ENCODE results near the gene OR51V1. TPM values are rescaled to one million over a fixed set of nuclear protein-coding genes. Genes with fewer than 3 reads are reported as not detected.

OR51V1 gene
- total and polyA plus RNA-seq, 7 experiments from 2014 or later, result not detected

DNA sequence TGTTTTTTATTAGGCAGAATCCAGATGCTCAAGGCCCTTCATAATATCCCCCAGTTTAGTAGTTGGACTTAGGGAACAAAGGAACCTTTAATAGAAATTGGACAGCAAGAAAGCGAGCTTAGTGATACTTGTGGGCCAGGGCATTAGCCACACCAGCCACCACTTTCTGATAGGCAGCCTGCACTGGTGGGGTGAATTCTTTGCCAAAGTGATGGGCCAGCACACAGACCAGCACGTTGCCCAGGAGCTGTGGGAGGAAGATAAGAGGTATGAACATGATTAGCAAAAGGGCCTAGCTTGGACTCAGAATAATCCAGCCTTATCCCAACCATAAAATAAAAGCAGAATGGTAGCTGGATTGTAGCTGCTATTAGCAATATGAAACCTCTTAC, 25.0 kb upstream of the OR51V1 start:
- no peaks in the 10 kb centered on the region for H3K27me3 ChIP-seq (ENCODE audit: control insufficient read depth in 2 of 2, insufficient read depth in 2 of 2, low read length in 2 of 2)
- Mint-ChIP-seq H3K27ac (no peak overlapping the region), H3K36me3 (no peaks in the 10 kb centered on the region), H3K4me1 (no peaks in the 10 kb centered on the region), H3K4me3 (no peak overlapping the region), H3K27me3 (peaks cover 0 to 17% (median 5%) of the 10 kb centered on the region in 5 donors), H3K9me3 (peaks cover 0 to 14% (median 0%) of the 10 kb centered on the region in 11 donors)
- no peaks in the 10 kb centered on the region for H3K36me3 ChIP-seq (ENCODE audit: control insufficient read depth in 2 of 3, insufficient read depth in 3 of 3, low read length in 3 of 3)
- POLR2A ChIA-PET, result no interaction called here
- ATAC-seq, result no peak
- intact Hi-C loops (cut with micrococcal nuclease), result no loop called here
- DNase-seq, result no peak
- no peaks in the 10 kb centered on the region for H3K9me3 ChIP-seq (ENCODE audit: control insufficient read depth in 2 of 3, low read length in 3 of 3)
- CTCF ChIA-PET, result no interaction called here
- H3K4me3 ChIP-seq (ENCODE audit: low read length), result no peak overlapping the region
- no peaks in the 10 kb centered on the region for H3K4me1 ChIP-seq (ENCODE audit: control insufficient read depth in 2 of 2, insufficient read depth in 2 of 2, low read length in 2 of 2)
- H3K27ac ChIP-seq (ENCODE audit: low read depth, low read length), result no peak overlapping the region

GRCh38 chr11:5224538-5225479, 24.3 kb upstream of the OR51V1 start:
- Mint-ChIP-seq H3K36me3 (no peaks in the 10 kb centered on the region), H3K27ac (no peak overlapping the region), H3K27me3 (peaks cover 0 to 17% (median 5%) of the 10 kb centered on the region in 5 donors), H3K4me3 (no peak overlapping the region), H3K9me3 (peaks cover 0 to 16% (median 0%) of the 10 kb centered on the region in 11 donors), H3K4me1 (no peaks in the 10 kb centered on the region)
- Histone ChIP-seq H3K9me3 (ENCODE audit: control insufficient read depth in 2 of 3, low read length in 3 of 3) (no peaks in the 10 kb centered on the region), H3K27ac (ENCODE audit: low read depth, low read length) (no peak overlapping the region), H3K36me3 (ENCODE audit: control insufficient read depth in 2 of 3, insufficient read depth in 3 of 3, low read length in 3 of 3) (no peaks in the 10 kb centered on the region), H3K27me3 (ENCODE audit: control insufficient read depth in 2 of 2, insufficient read depth in 2 of 2, low read length in 2 of 2) (no peaks in the 10 kb centered on the region), H3K4me1 (ENCODE audit: control insufficient read depth in 2 of 2, insufficient read depth in 2 of 2, low read length in 2 of 2) (no peaks in the 10 kb centered on the region), H3K4me3 (ENCODE audit: low read length) (no peak overlapping the region)
- POLR2A ChIA-PET, result no interaction called here
- no peak for ATAC-seq
- no peak for DNase-seq
- CTCF ChIA-PET, result no interaction called here
- intact Hi-C loops (cut with micrococcal nuclease), result no loop called here

DNA sequence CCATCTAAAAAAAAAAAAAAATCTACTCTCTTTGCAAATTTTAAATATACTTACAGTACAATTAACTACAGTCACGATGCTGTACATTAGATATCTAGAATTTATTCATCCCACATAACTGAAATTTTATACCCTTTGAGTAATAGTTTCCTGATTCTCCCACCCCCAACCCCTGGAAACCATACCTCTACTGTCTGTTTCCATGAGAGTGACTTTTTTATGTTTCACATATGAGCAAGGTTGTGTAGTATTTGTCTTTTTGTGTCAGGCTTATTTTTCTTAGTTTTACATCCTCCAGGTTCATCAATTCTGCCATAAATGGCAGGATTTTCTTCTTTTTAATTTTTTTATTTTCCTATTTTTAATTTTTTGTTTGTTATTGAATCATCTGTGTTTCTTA, 23.2 kb upstream of the OR51V1 start:
- Mint-ChIP-seq H3K4me3 (no peak overlapping the region), H3K4me1 (no peaks in the 10 kb centered on the region), H3K9me3 (peaks cover 0 to 20% (median 4%) of the 10 kb centered on the region in 11 donors), H3K36me3 (no peaks in the 10 kb centered on the region), H3K27me3 (peaks cover 0 to 17% (median 5%) of the 10 kb centered on the region in 5 donors), H3K27ac (no peak overlapping the region)
- intact Hi-C loops (cut with micrococcal nuclease), result no loop called here
- POLR2A ChIA-PET, result no interaction called here
- no peak overlapping the region for H3K27ac ChIP-seq (ENCODE audit: low read depth, low read length)
- ATAC-seq, result no peak
- no peaks in the 10 kb centered on the region for H3K9me3 ChIP-seq (ENCODE audit: control insufficient read depth in 2 of 3, low read length in 3 of 3)
- no peak for DNase-seq
- H3K27me3 ChIP-seq (ENCODE audit: control insufficient read depth in 2 of 2, insufficient read depth in 2 of 2, low read length in 2 of 2), result no peaks in the 10 kb centered on the region
- H3K4me1 ChIP-seq (ENCODE audit: control insufficient read depth in 2 of 2, insufficient read depth in 2 of 2, low read length in 2 of 2), result no peaks in the 10 kb centered on the region
- H3K4me3 ChIP-seq (ENCODE audit: low read length), result no peak overlapping the region
- no peaks in the 10 kb centered on the region for H3K36me3 ChIP-seq (ENCODE audit: control insufficient read depth in 2 of 3, insufficient read depth in 3 of 3, low read length in 3 of 3)
- CTCF ChIA-PET, result interaction anchor here (0.6 kb wide), 1 partner anchor 110 kb away, joined by 4 read pairs; no protein-coding TSS in a partner anchor

DNA sequence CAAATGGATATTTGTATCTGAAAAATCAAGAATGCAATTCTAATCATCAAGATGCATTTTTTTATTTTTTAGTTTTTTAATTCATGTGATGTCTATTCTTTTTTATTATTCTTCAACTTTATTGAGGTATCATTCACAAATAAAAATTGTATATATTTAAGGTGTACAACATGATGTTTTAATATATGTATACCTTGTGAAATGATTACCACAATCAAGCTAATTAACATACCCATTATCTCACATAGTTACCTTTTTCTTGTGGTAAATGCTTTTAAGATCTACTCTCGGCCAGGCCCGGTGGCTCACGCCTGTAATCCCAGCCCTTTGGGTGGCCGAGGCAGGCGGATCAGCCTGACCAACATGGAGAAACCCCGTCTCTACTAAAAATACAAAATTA, 22.7 kb upstream of the OR51V1 start:
- no peaks in the 10 kb centered on the region for H3K36me3 Mint-ChIP-seq
- peaks cover 0 to 17% (median 5%) of the 10 kb centered on the region in 5 donors for H3K27me3 Mint-ChIP-seq
- ChIA-PET CTCF (interaction anchor here (0.6 kb wide), 1 partner anchor 109 kb away, joined by 4 read pairs; no protein-coding TSS in a partner anchor), POLR2A (no interaction called here)
- intact Hi-C loops (cut with micrococcal nuclease), result no loop called here
- H3K27ac Mint-ChIP-seq, result no peak overlapping the region
- Histone ChIP-seq H3K4me1 (ENCODE audit: control insufficient read depth in 2 of 2, insufficient read depth in 2 of 2, low read length in 2 of 2) (no peaks in the 10 kb centered on the region), H3K9me3 (ENCODE audit: control insufficient read depth in 2 of 3, low read length in 3 of 3) (no peaks in the 10 kb centered on the region), H3K36me3 (ENCODE audit: control insufficient read depth in 2 of 3, insufficient read depth in 3 of 3, low read length in 3 of 3) (no peaks in the 10 kb centered on the region), H3K27me3 (ENCODE audit: control insufficient read depth in 2 of 2, insufficient read depth in 2 of 2, low read length in 2 of 2) (no peaks in the 10 kb centered on the region), H3K4me3 (ENCODE audit: low read length) (no peak overlapping the region), H3K27ac (ENCODE audit: low read depth, low read length) (no peak overlapping the region)
- no peak overlapping the region for H3K4me3 Mint-ChIP-seq
- H3K9me3 Mint-ChIP-seq, result peaks cover 0 to 23% (median 4%) of the 10 kb centered on the region in 11 donors
- ATAC-seq (no peak), DNase-seq (no peak)
- H3K4me1 Mint-ChIP-seq, result no peaks in the 10 kb centered on the region

DNA sequence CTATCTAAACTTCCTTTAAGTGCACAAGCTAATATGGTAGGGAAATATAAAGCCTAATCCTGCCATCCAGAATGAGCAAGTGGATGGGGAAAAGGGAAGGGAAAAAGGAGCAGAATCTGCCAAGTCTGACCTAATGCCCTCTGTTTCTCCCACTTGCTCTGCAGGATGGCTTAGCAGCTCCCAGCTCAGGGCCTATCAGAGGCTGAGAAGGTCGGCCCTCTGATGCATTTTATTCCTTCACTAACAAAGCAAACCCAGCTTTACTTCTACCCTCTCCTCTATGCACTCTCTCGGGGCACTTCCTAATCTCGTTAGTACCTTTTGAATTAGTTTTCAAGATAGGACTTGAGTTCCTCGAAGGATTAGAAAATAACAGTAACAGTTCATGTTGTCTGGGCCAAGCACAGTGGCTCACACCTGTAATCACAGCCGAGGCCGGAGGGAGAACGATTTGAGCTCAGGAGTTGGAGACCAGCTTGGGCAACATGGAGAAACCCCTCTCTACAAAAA, 9.9 kb upstream of the OR51V1 start:
- H3K4me3 Mint-ChIP-seq, result no peak overlapping the region
- Histone ChIP-seq H3K27ac (ENCODE audit: low read depth, low read length) (no peak overlapping the region), H3K9me3 (ENCODE audit: control insufficient read depth in 2 of 3, low read length in 3 of 3) (no peaks in the 10 kb centered on the region), H3K36me3 (ENCODE audit: control insufficient read depth in 2 of 3, insufficient read depth in 3 of 3, low read length in 3 of 3) (no peaks in the 10 kb centered on the region), H3K4me1 (ENCODE audit: control insufficient read depth in 2 of 2, insufficient read depth in 2 of 2, low read length in 2 of 2) (no peaks in the 10 kb centered on the region), H3K4me3 (ENCODE audit: low read length) (no peak overlapping the region), H3K27me3 (ENCODE audit: control insufficient read depth in 2 of 2, insufficient read depth in 2 of 2, low read length in 2 of 2) (no peaks in the 10 kb centered on the region)
- ChIA-PET CTCF (no interaction called here), POLR2A (no interaction called here)
- DNase-seq (no peak), ATAC-seq (no peak)
- H3K27ac Mint-ChIP-seq, result no peak overlapping the region
- peaks cover 0 to 4% (median 0%) of the 10 kb centered on the region in 11 donors for H3K9me3 Mint-ChIP-seq
- no peaks in the 10 kb centered on the region for H3K36me3 Mint-ChIP-seq
- intact Hi-C loops (cut with micrococcal nuclease), result no loop called here
- H3K27me3 Mint-ChIP-seq, result no peaks in the 10 kb centered on the region
- H3K4me1 Mint-ChIP-seq, result no peaks in the 10 kb centered on the region

DNA sequence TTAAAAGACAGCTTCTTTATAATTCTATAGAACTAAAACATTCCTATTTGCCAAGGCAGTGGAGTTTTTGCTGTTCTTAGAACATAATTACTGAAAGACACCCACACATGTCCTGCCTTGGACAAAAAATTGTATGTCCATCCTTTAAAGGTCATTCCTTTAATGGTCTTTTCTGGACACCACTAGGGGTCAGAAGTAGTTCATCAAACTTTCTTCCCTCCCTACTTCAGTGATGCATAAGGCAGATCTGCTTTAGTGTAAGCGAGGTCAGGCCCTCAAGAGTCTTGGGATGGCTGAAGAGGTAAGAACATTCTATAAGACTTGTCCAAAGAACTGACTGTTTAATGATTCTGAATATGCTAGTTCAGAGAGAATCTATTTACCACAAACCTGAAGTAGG, 4.3 kb upstream of the OR51V1 start:
- no peaks in the 10 kb centered on the region for H3K9me3 ChIP-seq (ENCODE audit: control insufficient read depth in 2 of 3, low read length in 3 of 3)
- CTCF ChIA-PET, result no interaction called here
- Mint-ChIP-seq H3K4me3 (no peak overlapping the region), H3K36me3 (no peaks in the 10 kb centered on the region), H3K9me3 (no peaks in the 10 kb centered on the region), H3K4me1 (no peaks in the 10 kb centered on the region), H3K27ac (no peak overlapping the region), H3K27me3 (peaks cover 0 to 23% (median 5%) of the 10 kb centered on the region in 5 donors)
- no peaks in the 10 kb centered on the region for H3K4me1 ChIP-seq (ENCODE audit: control insufficient read depth in 2 of 2, insufficient read depth in 2 of 2, low read length in 2 of 2)
- no peaks in the 10 kb centered on the region for H3K36me3 ChIP-seq (ENCODE audit: control insufficient read depth in 2 of 3, insufficient read depth in 3 of 3, low read length in 3 of 3)
- ATAC-seq (no peak), DNase-seq (no peak)
- no peak overlapping the region for H3K27ac ChIP-seq (ENCODE audit: low read depth, low read length)
- intact Hi-C loops (cut with micrococcal nuclease), result no loop called here
- H3K27me3 ChIP-seq (ENCODE audit: control insufficient read depth in 2 of 2, insufficient read depth in 2 of 2, low read length in 2 of 2), result no peaks in the 10 kb centered on the region
- H3K4me3 ChIP-seq (ENCODE audit: low read length), result no peak overlapping the region
- POLR2A ChIA-PET, result no interaction called here

DNA sequence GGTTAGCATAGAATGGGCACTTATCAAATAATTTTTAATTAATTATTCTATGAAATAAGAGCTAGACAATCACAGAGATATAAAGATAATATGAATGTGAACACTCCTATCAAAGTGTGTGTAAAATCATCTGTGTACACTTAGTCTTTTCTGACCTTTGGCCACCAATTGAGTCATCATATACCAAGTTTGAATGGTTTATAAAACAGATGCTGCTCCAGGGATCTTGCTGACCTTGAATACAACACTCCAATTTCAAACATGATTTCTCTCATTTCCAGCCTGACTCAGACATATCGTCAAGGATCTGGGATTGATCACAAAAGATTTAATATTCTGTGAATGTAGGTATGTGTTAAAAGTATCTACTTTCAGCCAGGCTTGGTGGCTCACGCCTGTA, 2.9 kb upstream of the OR51V1 start:
- intact Hi-C loops (cut with micrococcal nuclease), result no loop called here
- DNase-seq (no peak), ATAC-seq (no peak)
- Mint-ChIP-seq H3K9me3 (no peaks in the 10 kb centered on the region), H3K27ac (no peak overlapping the region), H3K4me1 (no peaks in the 10 kb centered on the region), H3K36me3 (no peaks in the 10 kb centered on the region), H3K27me3 (peaks cover 0 to 24% (median 8%) of the 10 kb centered on the region in 5 donors), H3K4me3 (no peak overlapping the region)
- ChIA-PET POLR2A (no interaction called here), CTCF (no interaction called here)
- Histone ChIP-seq H3K36me3 (ENCODE audit: control insufficient read depth in 2 of 3, insufficient read depth in 3 of 3, low read length in 3 of 3) (no peaks in the 10 kb centered on the region), H3K4me3 (ENCODE audit: low read length) (no peak overlapping the region), H3K27me3 (ENCODE audit: control insufficient read depth in 2 of 2, insufficient read depth in 2 of 2, low read length in 2 of 2) (no peaks in the 10 kb centered on the region), H3K27ac (ENCODE audit: low read depth, low read length) (no peak overlapping the region), H3K4me1 (ENCODE audit: control insufficient read depth in 2 of 2, insufficient read depth in 2 of 2, low read length in 2 of 2) (no peaks in the 10 kb centered on the region), H3K9me3 (ENCODE audit: control insufficient read depth in 2 of 3, low read length in 3 of 3) (no peaks in the 10 kb centered on the region)

All from naive thymus-derived CD4-positive, alpha-beta T cell (primary cell).